WTC11 (cell line): ENCODE data around the gene GLA. TPM values are rescaled to one million over a fixed set of nuclear protein-coding genes. Genes with fewer than 3 reads are reported as not detected.

Source experiments
- ATAC-seq: fragments of 200-7000 bp; cut with Tn5 transposase; 2 replicates; pipeline ENCODE4 v1.10.0; 2021; ENCODE audit warnings: mild to moderate bottlenecking, moderate library complexity
- CTCF ChIA-PET: fragments of 300-600 bp; sonication (Branson Sonifier 250); formaldehyde crosslinking; loops from one replicate; lab custom pipeline; 2021; ENCODE audit warnings: antibody characterized with exemption; lab: Charles Lee
- POLR2A ChIA-PET: fragments of 350-600 bp; sonication (Branson Sonifier 250); formaldehyde crosslinking; loops from one replicate; lab custom pipeline; 2021; ENCODE audit warnings: antibody characterized with exemption; lab: Charles Lee
- DNase-seq: peaks from one replicate; pipeline ENCODE4 v3.0.0; 2021; ENCODE audit warnings: low spot score
- H3K27ac Mint-ChIP-seq: 2 replicates; pipeline ENCODE4 v1.8.0; 2021; ENCODE audit warnings: mixed read lengths
- H3K27me3 Mint-ChIP-seq: 2 replicates; pipeline ENCODE4 v1.8.0; 2021; ENCODE audit warnings: low read depth, mild to moderate bottlenecking, moderate library complexity, mixed read lengths
- H3K36me3 Mint-ChIP-seq: 2 replicates; pipeline ENCODE4 v1.8.0; 2021; ENCODE audit warnings: mixed read lengths
- H3K4me1 Mint-ChIP-seq: 2 replicates; pipeline ENCODE4 v1.8.0; 2022; ENCODE audit warnings: mixed read lengths
- H3K4me3 Mint-ChIP-seq: 2 replicates; pipeline ENCODE4 v1.8.0; 2021; ENCODE audit warnings: mild to moderate bottlenecking, moderate library complexity, mixed read lengths
- H3K9me3 Mint-ChIP-seq: 2 replicates; pipeline ENCODE4 v1.8.0; 2021; ENCODE audit warnings: mixed read lengths
- GTF2I ChIP-seq: fragments of 250-450 bp; sonication (Bioruptor Pico); conservative IDR thresholded peaks from 2 replicates; pipeline ENCODE4 v1.4.0; 2021; ENCODE audit warnings: mild to moderate bottlenecking
- KAT7 ChIP-seq: sonication (generic); formaldehyde crosslinking; IDR thresholded peaks from 2 replicates; pipeline ENCODE4 v1.8.1; 2023; ENCODE audit warnings: missing genetic modification reagents, mild to moderate bottlenecking, borderline replicate concordance
- NFYB ChIP-seq: sonication (generic); formaldehyde crosslinking; conservative IDR thresholded peaks from 2 replicates; pipeline ENCODE4 v1.8.0; 2022; ENCODE audit warnings: low read depth, missing genetic modification reagents
- OVOL2 ChIP-seq: fragments of 250-450 bp; sonication (Bioruptor Pico); IDR thresholded peaks from 2 replicates; pipeline ENCODE4 v1.9.0; 2021; ENCODE audit warnings: mild to moderate bottlenecking, borderline replicate concordance
- RELA ChIP-seq: sonication (generic); formaldehyde crosslinking; IDR thresholded peaks from 2 replicates; pipeline ENCODE4 v1.8.1; 2022; ENCODE audit warnings: missing genetic modification reagents, mild to moderate bottlenecking, borderline replicate concordance
- TP53 ChIP-seq: sonication (generic); formaldehyde crosslinking; IDR thresholded peaks from 2 replicates; pipeline ENCODE4 v1.8.1; 2023; ENCODE audit warnings: mild to moderate bottlenecking, missing genetic modification reagents
- ZNF416 ChIP-seq: fragments of 250-450 bp; sonication (Bioruptor Pico); IDR thresholded peaks from 2 replicates; pipeline ENCODE4 v1.9.0; 2021; ENCODE audit warnings: mild to moderate bottlenecking, inconsistent platforms
- ZNF671 ChIP-seq: fragments of 250-450 bp; sonication (Bioruptor Pico); IDR thresholded peaks from 2 replicates; pipeline ENCODE4 v1.8.0; 2021; ENCODE audit warnings: mild to moderate bottlenecking
- total RNA-seq: library from RNA; stranded (reverse); gene quantifications from 3 replicates; pipeline ENCODE4 v1.2.3, GENCODE V29; 2021
- TF ChIP-seq, protein P1 (sequence below): sonication (generic); formaldehyde crosslinking; IDR thresholded peaks from 2 replicates; pipeline ENCODE4 v1.8.1; 2022; ENCODE audit warnings: missing genetic modification reagents, borderline replicate concordance
- TF ChIP-seq, protein P2 (sequence below): sonication (generic); formaldehyde crosslinking; IDR thresholded peaks from 2 replicates; pipeline ENCODE4 v1.8.0; 2022; ENCODE audit warnings: missing genetic modification reagents
- TF ChIP-seq, protein P3 (sequence below): sonication (generic); formaldehyde crosslinking; IDR thresholded peaks from 2 replicates; pipeline ENCODE4 v1.8.1; 2023; ENCODE audit warnings: mild to moderate bottlenecking, missing genetic modification reagents, borderline replicate concordance
- TF ChIP-seq, protein P4 (sequence below): sonication (generic); formaldehyde crosslinking; IDR thresholded peaks from 2 replicates; pipeline ENCODE4 v1.8.0; 2023; ENCODE audit warnings: mild to moderate bottlenecking, missing genetic modification reagents
- TF ChIP-seq, protein P5 (sequence below): fragments of 250-450 bp; sonication (Bioruptor Pico); IDR thresholded peaks from 2 replicates; pipeline ENCODE4 v1.8.0; 2021; ENCODE audit warnings: mild to moderate bottlenecking

GLA gene
- total RNA-seq, 1 experiment from 2014 or later: 44.9 TPM

DNA sequence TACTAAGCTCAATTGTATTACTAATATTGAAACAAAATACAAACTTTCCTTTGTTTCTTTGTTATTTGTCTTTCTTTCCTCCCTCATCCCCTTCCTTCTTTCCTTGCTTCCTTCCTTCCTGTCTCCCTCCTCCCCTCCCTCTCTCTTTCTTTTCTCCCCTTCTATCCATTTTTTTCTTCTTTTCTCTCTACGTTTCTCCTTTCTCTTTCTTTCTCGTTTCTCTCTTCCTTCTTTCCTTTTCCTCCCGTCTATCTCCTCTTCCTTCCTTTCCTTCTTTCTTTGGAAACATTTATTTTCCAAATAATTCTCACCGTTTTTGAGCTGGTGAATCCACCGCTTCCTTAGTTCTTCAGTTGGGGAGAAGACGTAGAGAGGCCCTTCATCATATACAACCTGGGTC lies 38.0 kb downstream of the GLA start (continued):
- no peak for TF ChIP-seq OVOL2 (CRISPR knock-in tag)

DNA sequence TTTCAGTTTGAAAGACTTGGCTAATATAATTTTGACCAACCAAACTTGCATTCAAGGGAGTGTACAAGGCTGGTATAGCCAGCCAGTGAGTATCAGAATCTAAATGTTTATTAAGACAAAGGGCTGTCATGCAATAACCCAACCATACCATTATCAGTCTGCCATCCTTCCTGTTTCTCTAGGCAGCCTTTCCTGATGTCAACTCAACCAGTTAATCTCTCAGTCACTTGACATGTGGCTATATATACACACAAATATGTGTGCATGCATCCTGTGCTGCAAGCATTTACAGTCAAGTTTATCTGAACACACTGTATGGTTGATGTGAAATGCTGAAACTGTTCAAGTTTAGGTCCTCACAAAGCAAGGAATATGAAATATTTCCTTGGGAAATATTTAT lies 38.9 kb downstream of the GLA start:
- no peak for TF ChIP-seq ZNF416
- TF ChIP-seq RELA (CRISPR knock-in tag): no peak
- TF ChIP-seq, protein P1, sequence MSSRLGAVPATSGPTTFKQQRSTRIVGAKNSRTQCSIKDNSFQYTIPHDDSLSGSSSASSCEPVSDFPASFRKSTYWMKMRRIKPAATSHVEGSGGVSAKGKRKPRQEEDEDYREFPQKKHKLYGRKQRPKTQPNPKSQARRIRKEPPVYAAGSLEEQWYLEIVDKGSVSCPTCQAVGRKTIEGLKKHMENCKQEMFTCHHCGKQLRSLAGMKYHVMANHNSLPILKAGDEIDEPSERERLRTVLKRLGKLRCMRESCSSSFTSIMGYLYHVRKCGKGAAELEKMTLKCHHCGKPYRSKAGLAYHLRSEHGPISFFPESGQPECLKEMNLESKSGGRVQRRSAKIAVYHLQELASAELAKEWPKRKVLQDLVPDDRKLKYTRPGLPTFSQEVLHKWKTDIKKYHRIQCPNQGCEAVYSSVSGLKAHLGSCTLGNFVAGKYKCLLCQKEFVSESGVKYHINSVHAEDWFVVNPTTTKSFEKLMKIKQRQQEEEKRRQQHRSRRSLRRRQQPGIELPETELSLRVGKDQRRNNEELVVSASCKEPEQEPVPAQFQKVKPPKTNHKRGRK (CRISPR knock-in tag): no peak
- TF ChIP-seq, protein P2, sequence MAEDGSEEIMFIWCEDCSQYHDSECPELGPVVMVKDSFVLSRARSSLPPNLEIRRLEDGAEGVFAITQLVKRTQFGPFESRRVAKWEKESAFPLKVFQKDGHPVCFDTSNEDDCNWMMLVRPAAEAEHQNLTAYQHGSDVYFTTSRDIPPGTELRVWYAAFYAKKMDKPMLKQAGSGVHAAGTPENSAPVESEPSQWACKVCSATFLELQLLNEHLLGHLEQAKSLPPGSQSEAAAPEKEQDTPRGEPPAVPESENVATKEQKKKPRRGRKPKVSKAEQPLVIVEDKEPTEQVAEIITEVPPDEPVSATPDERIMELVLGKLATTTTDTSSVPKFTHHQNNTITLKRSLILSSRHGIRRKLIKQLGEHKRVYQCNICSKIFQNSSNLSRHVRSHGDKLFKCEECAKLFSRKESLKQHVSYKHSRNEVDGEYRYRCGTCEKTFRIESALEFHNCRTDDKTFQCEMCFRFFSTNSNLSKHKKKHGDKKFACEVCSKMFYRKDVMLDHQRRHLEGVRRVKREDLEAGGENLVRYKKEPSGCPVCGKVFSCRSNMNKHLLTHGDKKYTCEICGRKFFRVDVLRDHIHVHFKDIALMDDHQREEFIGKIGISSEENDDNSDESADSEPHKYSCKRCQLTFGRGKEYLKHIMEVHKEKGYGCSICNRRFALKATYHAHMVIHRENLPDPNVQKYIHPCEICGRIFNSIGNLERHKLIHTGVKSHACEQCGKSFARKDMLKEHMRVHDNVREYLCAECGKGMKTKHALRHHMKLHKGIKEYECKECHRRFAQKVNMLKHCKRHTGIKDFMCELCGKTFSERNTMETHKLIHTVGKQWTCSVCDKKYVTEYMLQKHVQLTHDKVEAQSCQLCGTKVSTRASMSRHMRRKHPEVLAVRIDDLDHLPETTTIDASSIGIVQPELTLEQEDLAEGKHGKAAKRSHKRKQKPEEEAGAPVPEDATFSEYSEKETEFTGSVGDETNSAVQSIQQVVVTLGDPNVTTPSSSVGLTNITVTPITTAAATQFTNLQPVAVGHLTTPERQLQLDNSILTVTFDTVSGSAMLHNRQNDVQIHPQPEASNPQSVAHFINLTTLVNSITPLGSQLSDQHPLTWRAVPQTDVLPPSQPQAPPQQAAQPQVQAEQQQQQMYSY (CRISPR knock-in tag): no peak
- TF ChIP-seq, protein P3, sequence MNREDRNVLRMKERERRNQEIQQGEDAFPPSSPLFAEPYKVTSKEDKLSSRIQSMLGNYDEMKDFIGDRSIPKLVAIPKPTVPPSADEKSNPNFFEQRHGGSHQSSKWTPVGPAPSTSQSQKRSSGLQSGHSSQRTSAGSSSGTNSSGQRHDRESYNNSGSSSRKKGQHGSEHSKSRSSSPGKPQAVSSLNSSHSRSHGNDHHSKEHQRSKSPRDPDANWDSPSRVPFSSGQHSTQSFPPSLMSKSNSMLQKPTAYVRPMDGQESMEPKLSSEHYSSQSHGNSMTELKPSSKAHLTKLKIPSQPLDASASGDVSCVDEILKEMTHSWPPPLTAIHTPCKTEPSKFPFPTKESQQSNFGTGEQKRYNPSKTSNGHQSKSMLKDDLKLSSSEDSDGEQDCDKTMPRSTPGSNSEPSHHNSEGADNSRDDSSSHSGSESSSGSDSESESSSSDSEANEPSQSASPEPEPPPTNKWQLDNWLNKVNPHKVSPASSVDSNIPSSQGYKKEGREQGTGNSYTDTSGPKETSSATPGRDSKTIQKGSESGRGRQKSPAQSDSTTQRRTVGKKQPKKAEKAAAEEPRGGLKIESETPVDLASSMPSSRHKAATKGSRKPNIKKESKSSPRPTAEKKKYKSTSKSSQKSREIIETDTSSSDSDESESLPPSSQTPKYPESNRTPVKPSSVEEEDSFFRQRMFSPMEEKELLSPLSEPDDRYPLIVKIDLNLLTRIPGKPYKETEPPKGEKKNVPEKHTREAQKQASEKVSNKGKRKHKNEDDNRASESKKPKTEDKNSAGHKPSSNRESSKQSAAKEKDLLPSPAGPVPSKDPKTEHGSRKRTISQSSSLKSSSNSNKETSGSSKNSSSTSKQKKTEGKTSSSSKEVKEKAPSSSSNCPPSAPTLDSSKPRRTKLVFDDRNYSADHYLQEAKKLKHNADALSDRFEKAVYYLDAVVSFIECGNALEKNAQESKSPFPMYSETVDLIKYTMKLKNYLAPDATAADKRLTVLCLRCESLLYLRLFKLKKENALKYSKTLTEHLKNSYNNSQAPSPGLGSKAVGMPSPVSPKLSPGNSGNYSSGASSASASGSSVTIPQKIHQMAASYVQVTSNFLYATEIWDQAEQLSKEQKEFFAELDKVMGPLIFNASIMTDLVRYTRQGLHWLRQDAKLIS (CRISPR knock-in tag): no peak
- no peak for TF ChIP-seq NFYB (CRISPR knock-in tag)
- TF ChIP-seq GTF2I: no peak
- TF ChIP-seq, protein P4, sequence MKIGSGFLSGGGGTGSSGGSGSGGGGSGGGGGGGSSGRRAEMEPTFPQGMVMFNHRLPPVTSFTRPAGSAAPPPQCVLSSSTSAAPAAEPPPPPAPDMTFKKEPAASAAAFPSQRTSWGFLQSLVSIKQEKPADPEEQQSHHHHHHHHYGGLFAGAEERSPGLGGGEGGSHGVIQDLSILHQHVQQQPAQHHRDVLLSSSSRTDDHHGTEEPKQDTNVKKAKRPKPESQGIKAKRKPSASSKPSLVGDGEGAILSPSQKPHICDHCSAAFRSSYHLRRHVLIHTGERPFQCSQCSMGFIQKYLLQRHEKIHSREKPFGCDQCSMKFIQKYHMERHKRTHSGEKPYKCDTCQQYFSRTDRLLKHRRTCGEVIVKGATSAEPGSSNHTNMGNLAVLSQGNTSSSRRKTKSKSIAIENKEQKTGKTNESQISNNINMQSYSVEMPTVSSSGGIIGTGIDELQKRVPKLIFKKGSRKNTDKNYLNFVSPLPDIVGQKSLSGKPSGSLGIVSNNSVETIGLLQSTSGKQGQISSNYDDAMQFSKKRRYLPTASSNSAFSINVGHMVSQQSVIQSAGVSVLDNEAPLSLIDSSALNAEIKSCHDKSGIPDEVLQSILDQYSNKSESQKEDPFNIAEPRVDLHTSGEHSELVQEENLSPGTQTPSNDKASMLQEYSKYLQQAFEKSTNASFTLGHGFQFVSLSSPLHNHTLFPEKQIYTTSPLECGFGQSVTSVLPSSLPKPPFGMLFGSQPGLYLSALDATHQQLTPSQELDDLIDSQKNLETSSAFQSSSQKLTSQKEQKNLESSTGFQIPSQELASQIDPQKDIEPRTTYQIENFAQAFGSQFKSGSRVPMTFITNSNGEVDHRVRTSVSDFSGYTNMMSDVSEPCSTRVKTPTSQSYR (CRISPR knock-in tag): no peak
- no peak for TF ChIP-seq KAT7
- TF ChIP-seq, protein P5, sequence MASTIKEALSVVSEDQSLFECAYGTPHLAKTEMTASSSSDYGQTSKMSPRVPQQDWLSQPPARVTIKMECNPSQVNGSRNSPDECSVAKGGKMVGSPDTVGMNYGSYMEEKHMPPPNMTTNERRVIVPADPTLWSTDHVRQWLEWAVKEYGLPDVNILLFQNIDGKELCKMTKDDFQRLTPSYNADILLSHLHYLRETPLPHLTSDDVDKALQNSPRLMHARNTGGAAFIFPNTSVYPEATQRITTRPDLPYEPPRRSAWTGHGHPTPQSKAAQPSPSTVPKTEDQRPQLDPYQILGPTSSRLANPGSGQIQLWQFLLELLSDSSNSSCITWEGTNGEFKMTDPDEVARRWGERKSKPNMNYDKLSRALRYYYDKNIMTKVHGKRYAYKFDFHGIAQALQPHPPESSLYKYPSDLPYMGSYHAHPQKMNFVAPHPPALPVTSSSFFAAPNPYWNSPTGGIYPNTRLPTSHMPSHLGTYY: no peak
- TF ChIP-seq TP53 (CRISPR knock-in tag): no peak
- no peak for TF ChIP-seq ZNF671 (CRISPR knock-in tag)
- no peaks in the 10 kb centered on the region for H3K9me3 Mint-ChIP-seq
- CTCF ChIA-PET: interaction anchor here (1.4 kb wide), 1 partner anchor 22 kb away, joined by 3 read pairs; the partner anchor contains the start of gene RPL36A
- no peak overlapping the region for H3K4me3 Mint-ChIP-seq
- no peaks in the 10 kb centered on the region for H3K36me3 Mint-ChIP-seq
- no peak for ATAC-seq
- no peaks in the 10 kb centered on the region for H3K27me3 Mint-ChIP-seq
- H3K27ac Mint-ChIP-seq: no peak overlapping the region
- POLR2A ChIA-PET: interaction anchor here (0.7 kb wide), 1 partner anchor 9 kb away, joined by 3 read pairs; no protein-coding TSS in a partner anchor
- no peaks in the 10 kb centered on the region for H3K4me1 Mint-ChIP-seq
- no peak for DNase-seq
